Measurements from ENCODE around the gene PSMD5. TPM values are rescaled to one million over a fixed set of nuclear protein-coding genes. Genes with fewer than 3 reads are reported as not detected.

PSMD5 gene
- total RNA-seq, 4 donors from 2014 or later, result 30.7 to 47.7 (median 33.0) TPM

GRCh38 chr9:120852240-120853010 is 9.7 kb upstream of the PSMD5 start:
- peaks cover 3% of the 10 kb centered on the region for H3K4me1 ChIP-seq
- peaks cover 21% of the 10 kb centered on the region for H3K36me3 ChIP-seq
- H3K27ac ChIP-seq, result no peak overlapping the region
- H3K4me3 ChIP-seq, result no peak overlapping the region
- 69% methylated on average over 5 of the region's 5 CpGs for WGBS
- H3K9me3 ChIP-seq, result no peaks in the 10 kb centered on the region
- DNase-seq (ENCODE audit: low spot score in 2 of 2), result no peak
- TF ChIP-seq POLR2A (IDR thresholded peaks at IDR 0.05), result no peak
- H3K27me3 ChIP-seq, result no peaks in the 10 kb centered on the region

- Histone ChIP-seq H3K36me3 (peaks cover 19% of the 10 kb centered on the region), H3K4me1 (no peaks in the 10 kb centered on the region)
- 100% methylated on average over 1 of the region's 1 CpG for WGBS
These were observed 8.7 kb upstream of the PSMD5 start for GRCh38 chr9:120851449-120851848.

GRCh38 chr9:120850315-120850714 is 7.6 kb upstream of the PSMD5 start:
- WGBS, result 96% methylated on average over 3 of the region's 3 CpGs
- no peak for TF ChIP-seq POLR2A (IDR thresholded peaks at IDR 0.05)
- TF ChIP-seq POLR2AphosphoS5 (IDR thresholded peaks at IDR 0.05), result no peak
- no peak for TF ChIP-seq CTCF (IDR thresholded peaks at IDR 0.05)
- TF ChIP-seq EP300 (IDR thresholded peaks at IDR 0.05), result no peak

More at GRCh38 chr9:120851449-120851848, 8.7 kb upstream of the PSMD5 start:
- Histone ChIP-seq H3K9me3 (no peaks in the 10 kb centered on the region), H3K27me3 (no peaks in the 10 kb centered on the region), H3K4me3 (no peak overlapping the region), H3K27ac (no peak overlapping the region)
- TF ChIP-seq CTCF (IDR thresholded peaks at IDR 0.05) (no peak), POLR2A (IDR thresholded peaks at IDR 0.05) (no peak), EP300 (IDR thresholded peaks at IDR 0.05) (no peak), POLR2AphosphoS5 (IDR thresholded peaks at IDR 0.05) (no peak)
- DNase-seq (ENCODE audit: low spot score in 2 of 2), result no peak

GRCh38 chr9:120846906-120847305 is 4.2 kb upstream of the PSMD5 start:
- DNase-seq (ENCODE audit: low spot score in 2 of 2), result no peak

More at GRCh38 chr9:120850315-120850714, 7.6 kb upstream of the PSMD5 start:
- no peak overlapping the region for H3K27ac ChIP-seq
- H3K36me3 ChIP-seq, result peaks cover 19% of the 10 kb centered on the region
- H3K4me3 ChIP-seq, result no peak overlapping the region
- H3K9me3 ChIP-seq, result no peaks in the 10 kb centered on the region
- H3K27me3 ChIP-seq, result no peaks in the 10 kb centered on the region
- H3K4me1 ChIP-seq, result no peaks in the 10 kb centered on the region
- DNase-seq (ENCODE audit: low spot score in 2 of 2), result no peak

GRCh38 chr9:120846251-120846889 is 3.6 kb upstream of the PSMD5 start:
- DNase-seq (ENCODE audit: low spot score in 2 of 2), result no peak
- H3K36me3 ChIP-seq, result peaks cover 3% of the 10 kb centered on the region
- peaks cover 10% of the 10 kb centered on the region for H3K4me1 ChIP-seq
- no peak overlapping the region for H3K4me3 ChIP-seq
- no peak overlapping the region for H3K27ac ChIP-seq
- no peak for TF ChIP-seq POLR2AphosphoS5 (IDR thresholded peaks at IDR 0.05)
- TF ChIP-seq EP300 (IDR thresholded peaks at IDR 0.05), result no peak
- TF ChIP-seq CTCF (IDR thresholded peaks at IDR 0.05), result no peak
- no peaks in the 10 kb centered on the region for H3K27me3 ChIP-seq
- WGBS, result 86% methylated on average over 3 of the region's 3 CpGs
- H3K9me3 ChIP-seq, result no peaks in the 10 kb centered on the region

More at GRCh38 chr9:120846906-120847305, 4.2 kb upstream of the PSMD5 start:
- H3K36me3 ChIP-seq, result peaks cover 4% of the 10 kb centered on the region
- H3K9me3 ChIP-seq, result no peaks in the 10 kb centered on the region
- TF ChIP-seq EP300 (IDR thresholded peaks at IDR 0.05), result no peak
- no peak for TF ChIP-seq POLR2A (IDR thresholded peaks at IDR 0.05)
- H3K4me3 ChIP-seq, result no peak overlapping the region
- peaks cover 4% of the 10 kb centered on the region for H3K4me1 ChIP-seq
- 87% methylated on average over 1 of the region's 1 CpG for WGBS
- H3K27ac ChIP-seq, result no peak overlapping the region
- no peaks in the 10 kb centered on the region for H3K27me3 ChIP-seq

- Histone ChIP-seq H3K9me3 (no peaks in the 10 kb centered on the region), H3K4me3 (no peak overlapping the region), H3K27ac (no peak overlapping the region), H3K4me1 (peaks cover 13% of the 10 kb centered on the region), H3K27me3 (no peaks in the 10 kb centered on the region), H3K36me3 (peaks cover 2% of the 10 kb centered on the region)
- DNase-seq (ENCODE audit: low spot score in 2 of 2), result no peak
- no peak for TF ChIP-seq POLR2A (IDR thresholded peaks at IDR 0.05)
- TF ChIP-seq EP300 (IDR thresholded peaks at IDR 0.05), result no peak
- no peak for TF ChIP-seq CTCF (IDR thresholded peaks at IDR 0.05)
- TF ChIP-seq POLR2AphosphoS5 (IDR thresholded peaks at IDR 0.05), result no peak
These were observed 2.5 kb upstream of the PSMD5 start for GRCh38 chr9:120845255-120845654.

Measured in suprapubic skin (tissue), 4 donors.